Lung (tissue), 12 donors: Measurements from ENCODE around the gene CYRIA. TPM values are rescaled to one million over a fixed set of nuclear protein-coding genes. Genes with fewer than 3 reads are reported as not detected.
A peak's percentile ranks its signal among the peaks of the same experiment; 100 is the strongest.

Experiments
- ATAC-seq: fragments of 200-7000 bp; cut with Tn5 transposase; one replicate; pipeline ENCODE4 v1.9.1; 2020; ENCODE audit warnings: moderate number of reproducible peaks; ENCODE audit not compliant: insufficient read depth, low FRiP score
- DNase-seq, 3 donors: peaks; one replicate each; pipeline ENCODE4 v3.0.0-alpha.2; 2013 to 2017
- H3K27ac ChIP-seq, 2 donors: one replicate each; pipeline ENCODE4 v1.5.1; 2013; ENCODE audit warnings: mild to moderate bottlenecking in 2 of 2, moderate library complexity in 2 of 2, control low read depth in 1 of 2, inconsistent platforms in 1 of 2, low read depth in 1 of 2, low read length in 1 of 2
- H3K27me3 ChIP-seq, 3 donors: one replicate each; pipeline ENCODE4 v1.5.1; 2013; ENCODE audit warnings: low read length in 2 of 3; ENCODE audit not compliant: control insufficient read depth in 3 of 3, insufficient read depth in 3 of 3
- H3K36me3 ChIP-seq, 4 donors: one replicate each; pipeline ENCODE4 v1.5.1; 2013; ENCODE audit warnings: low read length in 4 of 4, mild to moderate bottlenecking in 1 of 4, moderate library complexity in 1 of 4; ENCODE audit not compliant: control insufficient read depth in 4 of 4, insufficient read depth in 4 of 4
- H3K4me1 ChIP-seq, 5 donors: one replicate each; pipeline ENCODE4 v1.5.1; 2013; ENCODE audit warnings: low read length in 5 of 5, mild to moderate bottlenecking in 2 of 5, moderate library complexity in 1 of 5; ENCODE audit not compliant: control insufficient read depth in 5 of 5, insufficient read depth in 5 of 5
- H3K4me3 ChIP-seq: one replicate; pipeline ENCODE4 v1.5.1; 2013; ENCODE audit warnings: mild to moderate bottlenecking, control low read depth, moderate library complexity
- H3K9ac ChIP-seq, 2 donors: one replicate each; pipeline ENCODE4 v1.5.1; 2013; ENCODE audit warnings: low read length in 2 of 2, control low read depth in 1 of 2; ENCODE audit not compliant: insufficient read depth in 1 of 2
- H3K9me3 ChIP-seq, 4 donors: one replicate each; pipeline ENCODE4 v1.5.1; 2013; ENCODE audit warnings: low read length in 3 of 4, mild to moderate bottlenecking in 1 of 4, moderate library complexity in 1 of 4; ENCODE audit not compliant: control insufficient read depth in 4 of 4, insufficient read depth in 3 of 4
- WGBS, 2 donors: extraction: QIAGEN DNeasy Blood & Tissue Kit; methylation state at CpG; one replicate each; pipeline ENCODE4 v1.1.7; 2013; 5-methylcytosine and 5-hydroxymethylcytosine counted together
- polyA plus RNA-seq, 2 donors: library from polyadenylated mRNA; stranded (reverse); fragments of 200-250 nt; gene quantifications; one replicate each; pipeline ENCODE4 v1.2.1, GENCODE V29; 2013
- total RNA-seq, 2 donors: library from RNA; depleted of rRNA in 1 of 2; stranded (reverse); fragments of >200 nt in 1 of 2; gene quantifications; one replicate each; pipeline ENCODE4 v1.2.1, GENCODE V29; 2014 to 2021
- TF ChIP-seq, protein P1 (sequence below): IDR thresholded peaks from 2 replicates; pipeline ENCODE4 v1.5.1; 2012; ENCODE audit warnings: mild to moderate bottlenecking; ENCODE audit errors: control extremely low read depth, extremely low read depth
- donor health status: control.
- donor health status: control.
- donor health status: Bipolar disorder and iron deficiency.
- donor health status: healthy.
- donor health status: DM: yes; HTN: yes; CAD: no.

Gene CYRIA
- total and polyA plus RNA-seq, 4 donors: 4.3 to 23.6 (median 16.6) TPM

DNA sequence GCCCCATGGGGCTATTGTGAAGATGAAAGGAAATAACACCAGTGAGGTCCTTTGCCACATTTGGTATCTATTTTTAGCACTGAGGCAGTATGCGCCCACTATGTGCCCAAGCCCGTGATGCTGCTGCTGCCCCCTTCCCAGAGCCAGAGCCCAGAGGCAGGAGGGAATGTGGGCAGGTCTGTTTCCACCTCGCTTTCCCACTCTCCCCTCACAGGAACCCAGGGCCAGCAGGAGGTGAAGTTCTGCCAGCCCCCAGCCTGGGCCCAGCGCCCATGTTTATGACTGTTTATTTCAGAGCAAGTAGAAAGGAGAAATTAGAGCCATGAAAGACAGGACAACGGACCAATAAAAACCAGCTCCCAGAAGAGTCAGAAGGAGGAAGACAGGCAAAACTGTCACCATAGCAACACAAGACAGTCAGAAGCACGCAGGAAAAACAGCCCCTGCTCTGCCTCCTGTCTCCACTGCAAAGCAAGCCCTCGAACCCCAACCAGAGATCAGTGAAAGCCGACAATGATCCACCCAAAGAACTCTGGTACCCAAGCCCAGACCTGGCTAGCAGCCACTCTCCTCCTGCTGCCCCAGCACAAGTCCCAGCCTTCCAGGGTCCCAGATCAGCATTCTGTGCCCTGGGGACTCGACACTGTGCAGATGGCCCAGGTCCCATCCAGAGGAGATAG, 1.4 kb downstream of the CYRIA start:
- Histone ChIP-seq H3K36me3 (no peaks in the 10 kb centered on the region), H3K9me3 (no peaks in the 10 kb centered on the region), H3K4me3 (peak overlapping the region; percentile 60), H3K27me3 (no peaks in the 10 kb centered on the region), H3K4me1 (peaks cover 0 to 45% (median 17%) of the 10 kb centered on the region in 5 donors), H3K9ac (peak overlapping the region in 1 of 2 donors; percentile 64), H3K27ac (peak overlapping the region in 1 of 2 donors; percentile 87)
- DNase-seq (peak; percentile 86 to 98 (median 96)), ATAC-seq (peak; percentile 29)
- 23 to 29% methylated on average over 9 of the region's 9 CpGs for WGBS, 2 donors
- TF ChIP-seq, protein P1, sequence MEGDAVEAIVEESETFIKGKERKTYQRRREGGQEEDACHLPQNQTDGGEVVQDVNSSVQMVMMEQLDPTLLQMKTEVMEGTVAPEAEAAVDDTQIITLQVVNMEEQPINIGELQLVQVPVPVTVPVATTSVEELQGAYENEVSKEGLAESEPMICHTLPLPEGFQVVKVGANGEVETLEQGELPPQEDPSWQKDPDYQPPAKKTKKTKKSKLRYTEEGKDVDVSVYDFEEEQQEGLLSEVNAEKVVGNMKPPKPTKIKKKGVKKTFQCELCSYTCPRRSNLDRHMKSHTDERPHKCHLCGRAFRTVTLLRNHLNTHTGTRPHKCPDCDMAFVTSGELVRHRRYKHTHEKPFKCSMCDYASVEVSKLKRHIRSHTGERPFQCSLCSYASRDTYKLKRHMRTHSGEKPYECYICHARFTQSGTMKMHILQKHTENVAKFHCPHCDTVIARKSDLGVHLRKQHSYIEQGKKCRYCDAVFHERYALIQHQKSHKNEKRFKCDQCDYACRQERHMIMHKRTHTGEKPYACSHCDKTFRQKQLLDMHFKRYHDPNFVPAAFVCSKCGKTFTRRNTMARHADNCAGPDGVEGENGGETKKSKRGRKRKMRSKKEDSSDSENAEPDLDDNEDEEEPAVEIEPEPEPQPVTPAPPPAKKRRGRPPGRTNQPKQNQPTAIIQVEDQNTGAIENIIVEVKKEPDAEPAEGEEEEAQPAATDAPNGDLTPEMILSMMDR: no peak

DNA sequence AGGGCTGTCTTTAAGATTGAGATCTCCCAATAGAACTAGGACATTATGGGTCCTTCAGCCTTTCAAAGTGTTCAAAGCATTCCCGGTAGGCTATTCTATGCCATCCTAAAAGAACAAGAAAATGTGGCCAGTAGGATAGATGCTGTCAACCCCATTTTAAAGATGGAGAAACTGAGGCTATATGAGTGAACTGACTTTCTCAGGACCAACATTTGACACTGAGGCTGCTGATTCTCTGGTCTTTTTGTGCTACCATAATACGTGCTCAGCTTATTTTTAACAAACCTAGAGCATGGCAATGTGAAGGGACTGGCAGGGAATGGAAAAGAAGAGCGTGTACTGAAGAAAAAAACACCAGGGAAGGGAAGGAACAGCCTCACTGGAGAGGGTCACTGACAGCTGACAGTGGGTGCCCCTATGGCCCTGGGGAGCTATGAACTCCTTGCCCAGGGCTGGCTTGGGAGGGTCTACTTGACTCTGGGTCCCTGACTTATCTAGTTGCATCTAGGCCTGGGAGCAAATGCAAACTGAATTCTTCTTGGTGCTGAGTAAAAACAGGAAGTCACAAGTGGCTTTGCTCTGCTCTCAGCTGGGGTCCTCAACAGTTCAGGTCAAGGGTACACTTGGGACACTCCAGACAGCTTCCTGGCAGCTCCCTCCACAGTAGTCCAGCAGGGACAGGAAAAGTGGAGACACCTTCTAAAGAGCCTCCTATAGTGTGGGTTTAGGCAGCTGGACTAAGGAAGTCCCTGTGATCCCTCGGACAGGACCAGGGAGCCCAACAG, 2.3 kb downstream of the CYRIA start:
- peak; percentile 46 to 77 (median 49) for DNase-seq
- no peak overlapping the region for H3K9ac ChIP-seq
- 80 to 85% methylated on average over 4 of the region's 4 CpGs for WGBS, 2 donors

DNA sequence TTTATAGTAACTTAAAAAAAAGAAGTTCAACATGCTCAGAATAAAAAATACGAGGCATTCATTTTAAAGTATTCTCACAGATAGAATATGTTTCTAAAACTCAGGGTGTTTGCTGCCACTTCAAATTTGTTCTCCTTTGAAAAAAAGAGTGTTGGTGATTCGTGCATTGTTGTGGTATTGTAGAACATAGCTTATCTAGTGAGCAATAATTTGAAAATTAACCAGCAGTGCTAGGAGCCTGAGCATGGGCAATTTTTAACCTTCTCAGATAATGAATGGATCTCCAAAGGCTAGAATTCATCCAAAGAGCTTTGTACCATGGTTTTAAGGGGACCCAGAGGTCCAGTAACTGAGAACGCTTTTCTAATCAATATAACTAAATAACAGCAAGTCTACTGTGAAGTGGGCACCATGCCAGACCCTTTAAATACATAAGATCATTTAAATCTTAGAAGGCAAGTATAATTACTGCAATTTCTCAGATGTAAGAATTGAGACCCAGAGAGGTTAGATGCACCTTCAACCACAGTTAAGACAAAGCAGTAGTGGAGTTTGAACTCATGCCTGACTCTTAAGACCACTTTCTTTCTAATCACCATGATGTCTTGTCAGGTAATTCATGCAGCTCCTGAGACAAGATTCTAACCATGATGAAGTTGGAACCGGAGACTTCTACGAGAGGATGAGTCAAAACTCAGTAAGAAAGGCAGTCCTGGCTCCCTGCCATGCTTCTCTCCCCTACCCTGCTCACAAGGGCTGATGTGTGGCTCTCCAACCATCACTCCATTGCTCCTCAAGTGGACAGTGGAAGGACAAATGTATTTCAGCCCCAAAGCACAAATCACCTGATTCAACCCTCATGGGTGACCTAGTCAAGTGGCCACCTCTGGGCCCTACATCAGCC, 3.4 kb downstream of the CYRIA start:
- ATAC-seq (no peak), DNase-seq (no peak)
- Histone ChIP-seq H3K9ac (no peak overlapping the region), H3K27me3 (no peaks in the 10 kb centered on the region), H3K4me3 (no peak overlapping the region), H3K36me3 (no peaks in the 10 kb centered on the region), H3K4me1 (peaks cover 0 to 54% (median 19%) of the 10 kb centered on the region in 5 donors), H3K9me3 (no peaks in the 10 kb centered on the region), H3K27ac (no peak overlapping the region)
- TF ChIP-seq, protein P1: no peak
- 74 to 80% methylated on average over 5 of the region's 5 CpGs for WGBS, 2 donors

More for the DNA sequence above, 2.3 kb downstream of the CYRIA start:
- Histone ChIP-seq H3K4me3 (no peak overlapping the region), H3K9me3 (no peaks in the 10 kb centered on the region), H3K36me3 (no peaks in the 10 kb centered on the region), H3K4me1 (peaks cover 0 to 46% (median 18%) of the 10 kb centered on the region in 5 donors), H3K27me3 (no peaks in the 10 kb centered on the region), H3K27ac (peak overlapping the region in 1 of 2 donors; percentile 87)
- TF ChIP-seq, protein P1: no peak
- ATAC-seq: peak; percentile 56
